HCEC 1CT (cell line): ENCODE measurements around the gene PSMD6.

Experiments
- DNase-seq: peaks from one replicate; pipeline ENCODE4 v3.0.0-alpha.2; 2017

PSMD6 gene

GRCh38 chr3:63975723-63976122, 47.6 kb downstream of the PSMD6 start:
- DNase-seq = peak; percentile 50

GRCh38 chr3:63974451-63974850, 48.8 kb downstream of the PSMD6 start:
- DNase-seq = no peak

DNA sequence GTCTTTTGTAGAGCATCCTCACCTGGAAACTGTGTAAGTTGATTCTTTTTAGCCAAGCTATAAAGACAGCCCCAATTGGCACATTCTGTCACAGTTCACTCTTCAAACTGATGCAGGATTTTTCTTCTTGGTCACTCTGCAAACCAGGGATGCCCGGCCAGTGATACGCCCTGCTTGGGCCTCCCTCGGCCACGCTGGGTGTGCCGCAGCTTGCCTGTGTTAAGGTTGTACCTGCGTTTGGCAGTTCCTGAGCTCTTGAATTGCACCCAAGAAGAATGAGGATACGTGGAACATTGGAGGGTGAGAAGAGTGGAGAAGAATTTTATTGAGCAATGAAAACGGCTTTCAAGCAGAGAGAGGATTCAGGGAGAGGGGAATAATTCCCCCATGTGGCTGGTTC, 49.9 kb downstream of the PSMD6 start:
- no peak for DNase-seq

GRCh38 chr3:63972987-63973386, 50.3 kb downstream of the PSMD6 start:
- DNase-seq = no peak

DNA sequence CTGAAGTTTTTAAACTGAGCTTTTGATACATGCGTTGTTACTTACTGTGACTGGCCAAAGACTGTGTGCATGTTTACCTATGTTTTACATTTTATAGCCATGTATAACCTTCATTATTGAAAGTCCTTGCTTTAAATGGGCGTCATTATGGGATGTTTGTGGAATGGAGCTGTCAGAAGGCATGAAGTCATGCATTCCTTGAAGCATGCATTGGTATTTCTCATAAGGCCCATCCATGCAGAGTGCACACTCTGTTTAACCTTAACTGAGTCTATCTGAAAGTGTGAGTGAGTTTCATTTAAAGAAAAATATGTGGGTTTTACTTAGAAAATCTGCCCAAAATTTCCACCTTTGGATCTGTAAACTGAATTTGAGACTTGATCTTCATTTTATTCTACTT, 51.1 kb downstream of the PSMD6 start:
- DNase-seq = peak; percentile 67

- DNase-seq = no peak
Observed at GRCh38 chr3:63970631-63971475, 52.4 kb downstream of the PSMD6 start.

GRCh38 chr3:63969876-63970275, 53.4 kb downstream of the PSMD6 start:
- DNase-seq = no peak

- peak; percentile 47 for DNase-seq
Observed at GRCh38 chr3:63968612-63969350, 54.5 kb downstream of the PSMD6 start.

DNA sequence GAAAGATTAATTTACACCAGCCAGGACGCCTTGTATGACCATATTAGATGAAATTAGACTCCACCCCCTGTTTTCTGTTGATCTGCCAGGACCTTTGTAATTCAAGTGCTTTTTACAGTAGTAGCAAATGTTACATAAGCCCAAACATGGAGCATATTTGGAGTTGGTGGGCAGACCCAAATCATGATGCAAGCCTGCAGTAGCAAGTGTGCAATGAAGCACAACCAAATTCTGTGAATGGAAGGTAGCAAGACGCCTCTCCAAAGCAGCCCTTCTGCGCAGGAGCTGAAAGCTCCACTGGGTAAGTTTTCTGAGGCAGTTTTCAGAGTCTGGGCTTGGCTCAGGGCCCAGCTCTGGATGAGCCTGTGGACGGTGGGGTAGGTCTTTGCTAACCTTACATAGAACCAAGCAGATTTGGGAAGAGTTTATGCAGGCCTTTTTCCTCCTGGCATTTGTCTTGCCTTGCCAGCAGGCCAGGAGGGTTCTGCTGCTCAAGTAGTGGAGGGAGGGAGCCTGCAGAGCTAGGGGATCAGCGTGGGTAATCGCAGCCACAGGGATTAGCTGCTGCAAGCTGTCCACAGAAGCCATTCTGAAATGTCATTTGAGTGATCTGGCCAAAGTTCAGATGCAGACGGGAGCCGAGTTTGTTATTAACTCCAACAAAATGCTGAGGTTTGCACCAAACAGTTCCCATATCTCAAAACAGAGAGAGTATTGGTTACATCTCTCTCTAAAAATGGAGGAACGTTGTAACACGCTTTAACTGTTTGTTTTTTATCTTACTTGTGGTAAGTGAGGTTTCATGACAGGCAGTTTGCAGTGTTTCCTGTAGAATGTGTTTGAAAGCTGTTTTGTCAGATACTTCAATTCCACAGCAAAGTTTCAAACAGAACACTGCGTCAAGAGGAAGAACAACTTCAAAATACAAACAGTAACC, 55.4 kb downstream of the PSMD6 start:
- peak; percentile 34 for DNase-seq

DNA sequence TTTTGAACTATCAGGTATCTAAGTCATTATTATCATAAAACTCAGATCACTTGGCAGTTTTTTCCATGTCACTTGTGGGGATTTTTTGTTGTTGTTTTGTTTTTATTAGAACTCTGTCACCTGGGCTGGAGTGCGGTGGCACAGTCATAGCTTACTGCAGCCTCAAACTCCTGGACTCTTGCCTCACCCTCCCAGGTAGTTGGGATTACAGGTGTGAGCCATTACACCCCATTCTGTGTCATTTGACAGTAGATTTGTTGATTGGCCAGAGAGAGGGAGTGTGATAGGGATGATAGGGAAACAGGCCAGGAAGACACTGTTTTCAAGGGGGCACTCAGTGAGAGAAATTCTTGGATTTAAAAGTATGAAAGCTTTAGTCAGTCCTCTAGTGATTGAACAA, 56.4 kb downstream of the PSMD6 start:
- no peak for DNase-seq

- DNase-seq = no peak
Observed at GRCh38 chr3:63966007-63966406, 57.3 kb downstream of the PSMD6 start.

DNA sequence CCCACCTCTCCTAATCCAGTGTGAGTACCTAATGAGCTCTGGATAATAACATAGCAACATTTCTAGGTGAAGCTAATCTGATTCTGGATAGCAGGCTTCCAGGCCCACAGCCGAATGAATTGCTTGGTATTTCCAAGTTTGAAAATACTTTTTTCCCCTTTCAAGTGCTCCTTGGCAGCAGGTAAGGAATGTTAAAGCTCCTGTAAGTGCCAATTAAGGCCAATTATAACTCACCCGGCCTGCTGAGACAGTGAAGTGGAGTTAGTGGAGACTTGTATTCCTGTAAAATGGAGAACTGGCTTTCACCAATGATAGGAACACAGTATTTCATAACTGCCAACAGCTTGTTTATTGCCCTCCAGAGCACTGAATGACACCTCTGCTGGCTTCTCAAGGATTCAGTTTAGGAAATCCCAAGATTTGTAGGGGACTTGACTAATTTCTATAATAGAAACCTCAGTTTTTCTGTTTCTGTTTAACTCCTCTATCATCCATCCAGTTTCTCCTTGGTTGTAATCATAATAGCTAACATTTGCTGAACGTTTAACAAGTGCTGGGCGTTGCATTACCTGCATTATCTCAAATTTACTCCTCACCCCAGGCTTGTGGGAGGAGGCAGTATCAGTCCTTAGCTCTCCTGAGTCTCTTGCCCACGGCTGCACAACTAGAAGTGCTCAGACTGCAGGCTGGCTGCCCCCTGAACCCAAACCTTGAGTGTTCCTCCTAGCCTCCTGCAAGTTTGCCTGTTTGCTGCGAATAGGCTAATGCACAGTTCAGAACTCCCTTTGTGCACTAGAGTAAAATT, 58.4 kb downstream of the PSMD6 start:
- DNase-seq = no peak

DNA sequence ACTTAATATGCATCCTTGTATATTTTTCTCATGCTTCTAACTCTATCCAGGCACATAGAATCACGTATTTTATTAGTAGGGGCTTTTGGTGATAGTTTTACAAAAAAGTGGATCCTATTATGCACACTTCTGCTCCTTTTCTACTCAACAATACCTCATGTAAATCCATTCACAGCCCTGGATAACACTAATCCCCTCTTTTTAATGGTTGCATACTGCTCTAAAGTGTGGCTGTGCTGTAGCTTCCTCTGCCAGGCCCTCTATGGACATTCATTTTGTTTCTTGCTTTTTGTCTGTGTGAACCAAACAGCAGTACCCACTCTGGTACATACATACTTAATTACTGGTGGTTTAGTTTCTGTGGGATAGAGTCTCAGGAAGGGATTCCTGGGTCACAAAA, 59.8 kb downstream of the PSMD6 start:
- DNase-seq = no peak

DNA sequence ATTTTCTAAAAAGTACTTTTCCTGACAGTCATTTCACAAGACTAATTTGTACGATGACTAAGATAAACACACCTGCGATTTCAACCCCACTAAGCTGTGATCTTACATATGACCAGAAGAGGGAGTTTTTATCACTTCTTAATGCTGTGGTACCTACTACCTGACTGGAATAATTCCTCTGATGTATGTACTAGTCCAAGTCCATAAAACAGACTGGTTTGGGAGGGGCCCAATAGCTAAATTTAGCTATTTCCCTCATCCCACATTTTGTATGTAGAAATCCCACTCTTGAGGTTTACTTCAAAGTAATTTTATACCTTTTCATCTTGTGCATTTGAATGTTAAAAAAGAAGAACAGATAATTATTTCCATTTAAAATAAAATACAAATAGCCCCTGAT, 61.4 kb downstream of the PSMD6 start:
- peak; percentile 67 for DNase-seq
